Endothelial cell of umbilical vein (primary cell): ENCODE data around the gene TM4SF4. TPM values are rescaled to one million over a fixed set of nuclear protein-coding genes. Genes with fewer than 3 reads are reported as not detected.

Source experiments
- BruUV-seq: library from RNA; stranded (reverse); fragments of 400-500 nt; replicated peaks from 2 replicates; lab custom pipeline; 2021; lab: Mats Ljungman, UMichigan
- CTCF ChIA-PET: fragments of 300-600, 350-600 bp; sonication (Branson Sonifier 250); formaldehyde crosslinking; loops from one replicate; lab custom pipeline; 2021; ENCODE audit warnings: antibody characterized with exemption, inconsistent platforms; lab: Charles Lee
- POLR2A ChIA-PET: fragments of 300-600, 350-600 bp; sonication (Branson Sonifier 250); formaldehyde crosslinking; loops from one replicate; lab custom pipeline; 2021; ENCODE audit warnings: antibody characterized with exemption, inconsistent platforms; lab: Charles Lee
- DNase-seq: peaks from one replicate; pipeline ENCODE4 v3.0.0-alpha.2; 2011; ENCODE audit warnings: low read depth, low spot score
- FAIRE-seq: peaks from 2 replicates; lab custom pipeline; 2011; peaks lifted over from hg19 to GRCh38; lab: Jason Lieb, UNC
- H2AFZ ChIP-seq: 2 replicates; pipeline ENCODE4 v1.6.0; 2012; ENCODE audit warnings: low read depth, low read length, control low read depth, inconsistent platforms
- H3K27ac ChIP-seq: 2 replicates; pipeline ENCODE4 v1.5.1; 2011; ENCODE audit warnings: low read depth, mild to moderate bottlenecking, control low read depth, low read length, moderate library complexity; ENCODE audit not compliant: insufficient read depth
- H3K27me3 ChIP-seq, 2 experiments: 2 replicates each; pipeline versions ENCODE4 v1.6.0 to v1.6.1; 2011; ENCODE audit warnings: low read length in 2 of 2, mixed read lengths in 1 of 2; ENCODE audit not compliant: control insufficient read depth in 2 of 2, insufficient read depth in 2 of 2
- H3K36me3 ChIP-seq, 2 experiments: 2 replicates in 1 of 2; 3 replicates in 1 of 2; pipeline ENCODE4 v1.5.1; 2011; ENCODE audit warnings: low read length in 2 of 2, mild to moderate bottlenecking in 1 of 2, moderate library complexity in 1 of 2; ENCODE audit not compliant: control insufficient read depth in 2 of 2, insufficient read depth in 2 of 2; ENCODE audit errors: extremely low read depth in 1 of 2
- H3K4me1 ChIP-seq: 3 replicates; pipeline ENCODE4 v1.5.1; 2011; ENCODE audit warnings: mild to moderate bottlenecking, low read length; ENCODE audit not compliant: control insufficient read depth, insufficient read depth; ENCODE audit errors: extremely low read depth
- H3K4me2 ChIP-seq: 2 replicates; pipeline ENCODE4 v1.6.1; 2011; ENCODE audit warnings: low read length, control low read depth, mixed read lengths; ENCODE audit not compliant: insufficient read depth
- H3K4me3 ChIP-seq, 3 experiments: fragments of 200-600 bp in 1 of 3; sonication (generic), shearing (Covaris generic) in 1 of 3; replicated peaks in 1 of 3; 2 replicates each; pipeline ENCODE4 v1.5.1; 2011 to 2016; ENCODE audit warnings: control low read depth in 3 of 3, low read length in 3 of 3, mild to moderate bottlenecking in 2 of 3, inconsistent platforms in 1 of 3, low read depth in 1 of 3, moderate library complexity in 1 of 3; ENCODE audit not compliant: insufficient read depth in 1 of 3
- H3K79me2 ChIP-seq: 2 replicates; pipeline ENCODE4 v1.6.0; 2012; ENCODE audit warnings: low read length, inconsistent platforms; ENCODE audit not compliant: control insufficient read depth, insufficient read depth
- H3K9ac ChIP-seq: replicated peaks from 2 replicates; pipeline ENCODE3; 2011; ENCODE audit warnings: low read length, control low read depth; ENCODE audit not compliant: insufficient read depth; ENCODE audit errors: extremely low read depth
- H3K9me1 ChIP-seq: replicated peaks from 3 replicates; pipeline ENCODE4 v1.6.0; 2011; ENCODE audit warnings: mild to moderate bottlenecking, low read length; ENCODE audit not compliant: control insufficient read depth, insufficient read depth; ENCODE audit errors: extremely low read depth
- H3K9me3 ChIP-seq: replicated peaks from 2 replicates; pipeline ENCODE4 v1.5.1; 2012; ENCODE audit warnings: low read length, inconsistent platforms; ENCODE audit not compliant: control insufficient read depth, insufficient read depth
- H4K20me1 ChIP-seq: replicated peaks from 2 replicates; pipeline ENCODE3; 2011; ENCODE audit warnings: mild to moderate bottlenecking, low read length; ENCODE audit not compliant: control insufficient read depth, insufficient read depth; ENCODE audit errors: extremely low read depth
- CTCF ChIP-seq, 2 donors: IDR thresholded peaks; 1 replicate in 1 of 2; 2 replicates in 1 of 2; pipeline ENCODE4 v1.5.1; 2011; ENCODE audit warnings: low read length in 2 of 2, mild to moderate bottlenecking in 2 of 2, moderate library complexity in 2 of 2, control low read depth in 1 of 2, inconsistent platforms in 1 of 2, low read depth in 1 of 2; ENCODE audit not compliant: insufficient read depth in 1 of 2; ENCODE audit errors: extremely low read depth in 1 of 2
- GATA2 ChIP-seq: IDR thresholded peaks from 2 replicates; pipeline ENCODE4 v1.7.0; 2011; ENCODE audit warnings: low read depth, mild to moderate bottlenecking, moderate library complexity, mixed read lengths, low read length; ENCODE audit not compliant: insufficient read length, insufficient read depth
- POLR2A ChIP-seq: IDR thresholded peaks from 2 replicates; pipeline ENCODE4 v1.6.1; 2012; ENCODE audit warnings: low read depth, mild to moderate bottlenecking, control low read depth, low read length
- POLR2AphosphoS5 ChIP-seq: IDR thresholded peaks from 2 replicates; pipeline ENCODE4 v1.6.1; 2012; ENCODE audit warnings: low read depth, mild to moderate bottlenecking, control low read depth, low read length, moderate library complexity; ENCODE audit not compliant: insufficient read depth
- dilution Hi-C: fragments of 300-500 bp; cut with MboI; formaldehyde crosslinking; loops from one replicate; pipeline ENCODE4 v1.15.0; 2019; ENCODE audit warnings: low sequenced_read_pairs; ENCODE audit not compliant: extremely low pct_ligation_motif_present
- intact Hi-C: fragments of 100-400 bp; cut with micrococcal nuclease; formaldehyde crosslinking; loops from one replicate; pipeline ENCODE4 v1.10.0; 2022
- polyA plus RNA-seq, 4 experiments: library from polyadenylated mRNA; depleted of rRNA in 3 of 4; stranded (reverse) in 3 of 4; unstranded in 1 of 4; fragments of >200 nt; gene quantifications; 2 replicates each; pipeline versions ENCODE4 v1.2.1 to v1.2.3, GENCODE V29; 2011 to 2012; ENCODE audit warnings: missing spikeins in 1 of 4
- total RNA-seq: library from RNA; stranded (reverse); gene quantifications from 2 replicates; pipeline ENCODE4 v1.2.3, GENCODE V29; 2021

Gene TM4SF4
- total and polyA plus RNA-seq, 2 donors (not counting 3 experiments of a cell fraction or from before 2014, with no cell fraction given), result not detected

- Histone ChIP-seq H3K9ac (no peak overlapping the region), H3K79me2 (peaks cover 85% of the 10 kb centered on the region)
- peak; percentile 58 for DNase-seq
Observed at GRCh38 chr3:149532489-149533180, 58.1 kb downstream of the TM4SF4 start.

More at GRCh38 chr3:149532489-149533180, 58.1 kb downstream of the TM4SF4 start:
- peaks cover 72% of the 10 kb centered on the region for H3K4me1 ChIP-seq
- peak overlapping the region; percentile 58 for H3K27ac ChIP-seq
- no peaks in the 10 kb centered on the region for H3K9me1 ChIP-seq
- H2AFZ ChIP-seq, result no peak overlapping the region
- ChIA-PET CTCF (interaction anchor here (0.8 to 5.3 kb wide), 11 partner anchors 9 to 275 kb away, joined by 3 to 49 read pairs (median 3); no protein-coding TSS in a partner anchor), POLR2A (interaction anchor here (0.7 kb wide), 1 partner anchor 21 kb away, joined by 3 read pairs; no protein-coding TSS in a partner anchor)
- peak; percentile 88 for FAIRE-seq
- peak; percentile 44 for TF ChIP-seq POLR2AphosphoS5
- TF ChIP-seq CTCF (IDR thresholded peaks at IDR 0.05; ENCODE audit: extremely low read depth in 1 of 2, insufficient read depth in 1 of 2, low read depth in 1 of 2, low read length in 2 of 2), result no peak
- no peak for TF ChIP-seq GATA2
- TF ChIP-seq POLR2A, result no peak
- H3K36me3 ChIP-seq, result peaks cover 8 to 14% of the 10 kb centered on the region in 2 experiments
- no peak overlapping the region for H3K4me3 ChIP-seq
- H3K9me3 ChIP-seq, result no peaks in the 10 kb centered on the region
- no TSS peak for BruUV-seq
- H4K20me1 ChIP-seq, result no peaks in the 10 kb centered on the region
- no peaks in the 10 kb centered on the region for H3K27me3 ChIP-seq
- intact Hi-C loops, result no loop called here
- dilution Hi-C loops, result no loop called here
- peak overlapping the region; percentile 12 for H3K4me2 ChIP-seq
